CD14-positive monocyte (primary cell): ENCODE data around the gene MORF4L2. TPM values are rescaled to one million over a fixed set of nuclear protein-coding genes. Genes with fewer than 3 reads are reported as not detected.
A peak's percentile ranks its signal among the peaks of the same experiment; 100 is the strongest.
"Not testable (repeated sequence)": the region's sequence is repeated elsewhere in the genome, so short reads cannot be mapped to it uniquely, and the experiment has no call there.

Source experiments
- DNase-seq, 3 donors: peaks; one replicate each; pipeline ENCODE4 v3.0.0-alpha.2; 2011 to 2022
- H2AFZ ChIP-seq: 2 replicates; pipeline ENCODE4 v1.6.0; 2012; ENCODE audit warnings: mild to moderate bottlenecking, low read depth, low read length, inconsistent platforms; ENCODE audit not compliant: insufficient read depth, poor library complexity, severe bottlenecking
- H3K27ac ChIP-seq, 2 donors: 1 replicate in 1 of 2; 2 replicates in 1 of 2; pipeline ENCODE4 v1.5.1; 2012 to 2013; ENCODE audit warnings: low read length in 2 of 2, control low read depth in 1 of 2, inconsistent platforms in 1 of 2, low read depth in 1 of 2, mild to moderate bottlenecking in 1 of 2
- H3K27me3 ChIP-seq, 2 donors: one replicate each; pipeline versions ENCODE4 v1.6.0 to v1.6.1; 2011 to 2013; ENCODE audit warnings: low read length in 2 of 2; ENCODE audit not compliant: control insufficient read depth in 2 of 2, insufficient read depth in 2 of 2
- H3K36me3 ChIP-seq, 2 donors: replicated peaks in 1 of 2; 1 replicate in 1 of 2; 2 replicates in 1 of 2; pipeline versions ENCODE4 v1.5.1 to v1.6.1; 2012 to 2013; ENCODE audit warnings: low read length in 2 of 2, control low read depth in 1 of 2, inconsistent platforms in 1 of 2, mild to moderate bottlenecking in 1 of 2; ENCODE audit not compliant: insufficient read depth in 2 of 2, control insufficient read depth in 1 of 2
- H3K4me1 ChIP-seq, 2 donors: 1 replicate in 1 of 2; 2 replicates in 1 of 2; pipeline versions ENCODE4 v1.5.1 to v1.6.1; 2012 to 2013; ENCODE audit warnings: low read length in 2 of 2, control low read depth in 1 of 2, inconsistent platforms in 1 of 2, mild to moderate bottlenecking in 1 of 2, moderate library complexity in 1 of 2; ENCODE audit not compliant: insufficient read depth in 2 of 2, control insufficient read depth in 1 of 2
- H3K4me2 ChIP-seq: replicated peaks from 2 replicates; pipeline ENCODE3; 2012; ENCODE audit warnings: low read length, moderate library complexity, mild to moderate bottlenecking; ENCODE audit not compliant: poor library complexity, severe bottlenecking; ENCODE audit errors: extremely low read depth
- H3K4me3 ChIP-seq, 3 experiments: fragments of 200-600 bp in 1 of 3; sonication (generic) in 1 of 3; replicated peaks in 1 of 3; 1 replicate in 2 of 3; 2 replicates in 1 of 3; pipeline ENCODE4 v1.5.1; 2011 to 2013; ENCODE audit warnings: low read length in 3 of 3, mild to moderate bottlenecking in 3 of 3, control low read depth in 2 of 3, low read depth in 2 of 3, inconsistent platforms in 1 of 3, moderate library complexity in 1 of 3
- H3K79me2 ChIP-seq: 2 replicates; pipeline ENCODE4 v1.6.0; 2012; ENCODE audit warnings: mild to moderate bottlenecking, control low read depth, inconsistent platforms, low read length, moderate library complexity; ENCODE audit not compliant: insufficient read depth
- H3K9ac ChIP-seq: 2 replicates; pipeline ENCODE4 v1.6.0; 2017; ENCODE audit warnings: low read length, mild to moderate bottlenecking; ENCODE audit not compliant: insufficient read depth, poor library complexity, severe bottlenecking
- H3K9me3 ChIP-seq, 2 donors: replicated peaks in 1 of 2; 1 replicate in 1 of 2; 2 replicates in 1 of 2; pipeline versions ENCODE4 v1.5.1 to v1.6.1; 2012 to 2013; ENCODE audit warnings: low read length in 2 of 2, control low read depth in 1 of 2; ENCODE audit not compliant: control insufficient read depth in 1 of 2, insufficient read depth in 1 of 2
- H4K20me1 ChIP-seq: 2 replicates; pipeline ENCODE4 v1.6.0; 2012; ENCODE audit warnings: mild to moderate bottlenecking, low read length, control low read depth, moderate library complexity; ENCODE audit not compliant: insufficient read depth
- H3K27ac Mint-ChIP-seq, 7 donors: one replicate each; pipeline ENCODE4 v1.8.0; 2020; ENCODE audit warnings: mild to moderate bottlenecking in 7 of 7, mixed read lengths in 7 of 7, moderate library complexity in 6 of 7, inconsistent platforms in 2 of 7
- H3K27me3 Mint-ChIP-seq, 3 donors: one replicate each; pipeline ENCODE4 v1.8.0; 2021 to 2022; ENCODE audit warnings: low read depth in 3 of 3, mild to moderate bottlenecking in 3 of 3, mixed read lengths in 3 of 3, moderate library complexity in 3 of 3, inconsistent platforms in 1 of 3
- H3K36me3 Mint-ChIP-seq, 2 donors: one replicate each; pipeline ENCODE4 v1.8.0; 2020; ENCODE audit warnings: mixed read lengths in 2 of 2, inconsistent platforms in 1 of 2, mild to moderate bottlenecking in 1 of 2
- H3K4me1 Mint-ChIP-seq: one replicate; pipeline ENCODE4 v1.8.0; 2020; ENCODE audit warnings: mild to moderate bottlenecking, mixed read lengths
- H3K4me3 Mint-ChIP-seq, 2 donors: one replicate each; pipeline ENCODE4 v1.8.0; 2020; ENCODE audit warnings: mild to moderate bottlenecking in 2 of 2, mixed read lengths in 2 of 2, moderate library complexity in 1 of 2
- H3K9me3 Mint-ChIP-seq, 7 donors: one replicate each; pipeline ENCODE4 v1.8.0; 2020 to 2022; ENCODE audit warnings: mixed read lengths in 7 of 7, mild to moderate bottlenecking in 6 of 7, moderate library complexity in 6 of 7, inconsistent platforms in 2 of 7
- WGBS: methylation state at CpG from one replicate; pipeline ENCODE4 v1.1.5; 2013; ENCODE audit warnings: missing lambda C conversion rate; ENCODE audit not compliant: insufficient coverage; 5-methylcytosine and 5-hydroxymethylcytosine counted together
- intact Hi-C, 2 donors: fragments of 100-400 bp; cut with micrococcal nuclease; formaldehyde crosslinking; loops; one replicate each; pipeline versions ENCODE4 v1.15.0 to v1.15.1; 2023
- polyA plus RNA-seq, 3 donors: library from polyadenylated mRNA; depleted of rRNA in 1 of 3; unstranded in 2 of 3; stranded (reverse) in 1 of 3; fragments of 300-500 nt in 2 of 3; fragments of >200 nt in 1 of 3; fragmentation: Illumina TruSeq in 2 of 3; gene quantifications; 1 replicate in 2 of 3; 2 replicates in 1 of 3; pipeline ENCODE4 v1.2.3, GENCODE V29; 2012 to 2021
- TF ChIP-seq, protein P1 (sequence below): fragments of 200-600 bp; IDR thresholded peaks from one replicate; pipeline ENCODE4 v1.8.0; 2022; ENCODE audit warnings: antibody characterized with exemption, mild to moderate bottlenecking

Gene MORF4L2
- polyA plus RNA-seq, 3 donors, result 83.5 to 86.4 (median 83.9) TPM

DNA sequence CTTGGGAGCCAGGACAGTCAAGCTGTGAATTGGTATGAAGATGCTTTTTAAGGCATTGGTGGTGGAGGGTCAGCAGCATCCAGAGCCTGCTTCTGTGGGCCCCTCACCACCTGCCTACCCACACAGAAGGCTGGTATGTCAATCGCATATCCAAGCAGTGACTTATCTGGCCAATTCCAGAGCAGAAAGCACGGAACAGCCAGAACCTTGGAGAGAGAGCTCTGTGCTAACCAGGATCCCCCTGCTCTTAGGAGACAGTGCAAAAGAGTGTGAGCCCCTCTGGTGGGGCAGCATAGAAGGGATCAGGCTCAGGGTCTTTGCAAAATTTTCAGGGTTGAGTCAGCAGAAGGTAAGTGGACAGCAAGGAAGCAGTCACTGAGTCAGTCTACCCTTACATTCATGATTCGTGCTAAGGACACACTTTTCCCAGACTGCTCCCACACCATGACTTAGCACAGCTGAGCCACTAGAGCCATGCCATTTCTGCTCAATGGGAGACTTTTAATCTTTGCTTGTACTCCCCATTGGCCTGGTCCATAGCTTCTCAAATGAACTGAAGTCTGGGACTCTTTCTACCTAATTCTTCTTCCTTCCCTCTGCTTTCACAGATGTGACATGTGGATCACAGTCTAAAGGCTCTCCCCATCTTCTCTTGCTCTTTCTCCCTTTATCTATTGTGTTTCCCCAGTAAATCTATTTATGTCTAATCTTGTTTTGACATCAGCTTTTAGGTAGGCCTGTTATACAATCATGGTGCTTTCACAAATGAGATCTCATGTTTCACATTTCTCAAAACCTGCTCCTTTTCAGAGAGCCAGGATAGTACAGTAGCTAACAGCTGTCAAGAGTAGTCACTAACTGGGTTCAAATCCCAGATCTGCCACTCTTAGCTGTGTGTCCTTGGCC is 20.0 kb downstream of the MORF4L2 start:
- no peak overlapping the region for H3K9ac ChIP-seq
- Mint-ChIP-seq H3K27ac (no peak overlapping the region), H3K36me3 (no peaks in the 10 kb centered on the region), H3K4me1 (peaks cover 2% of the 10 kb centered on the region), H3K27me3 (peaks cover 22 to 32% (median 24%) of the 10 kb centered on the region in 3 donors), H3K4me3 (peak overlapping the region in 1 of 2 donors; percentile 46), H3K9me3 (peaks cover 0 to 5% (median 0%) of the 10 kb centered on the region in 7 donors)
- no peaks in the 10 kb centered on the region for H3K4me1 ChIP-seq
- no peak for DNase-seq
- H3K27ac ChIP-seq, result no peak overlapping the region
- no CpG with 5 or more reads among the region's 3 CpGs for WGBS
- H3K27me3 ChIP-seq, result peaks cover 16 to 22% of the 10 kb centered on the region in 2 donors
- TF ChIP-seq, protein P1, sequence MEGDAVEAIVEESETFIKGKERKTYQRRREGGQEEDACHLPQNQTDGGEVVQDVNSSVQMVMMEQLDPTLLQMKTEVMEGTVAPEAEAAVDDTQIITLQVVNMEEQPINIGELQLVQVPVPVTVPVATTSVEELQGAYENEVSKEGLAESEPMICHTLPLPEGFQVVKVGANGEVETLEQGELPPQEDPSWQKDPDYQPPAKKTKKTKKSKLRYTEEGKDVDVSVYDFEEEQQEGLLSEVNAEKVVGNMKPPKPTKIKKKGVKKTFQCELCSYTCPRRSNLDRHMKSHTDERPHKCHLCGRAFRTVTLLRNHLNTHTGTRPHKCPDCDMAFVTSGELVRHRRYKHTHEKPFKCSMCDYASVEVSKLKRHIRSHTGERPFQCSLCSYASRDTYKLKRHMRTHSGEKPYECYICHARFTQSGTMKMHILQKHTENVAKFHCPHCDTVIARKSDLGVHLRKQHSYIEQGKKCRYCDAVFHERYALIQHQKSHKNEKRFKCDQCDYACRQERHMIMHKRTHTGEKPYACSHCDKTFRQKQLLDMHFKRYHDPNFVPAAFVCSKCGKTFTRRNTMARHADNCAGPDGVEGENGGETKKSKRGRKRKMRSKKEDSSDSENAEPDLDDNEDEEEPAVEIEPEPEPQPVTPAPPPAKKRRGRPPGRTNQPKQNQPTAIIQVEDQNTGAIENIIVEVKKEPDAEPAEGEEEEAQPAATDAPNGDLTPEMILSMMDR, result no peak
- intact Hi-C loops, result no loop called here
- no peaks in the 10 kb centered on the region for H4K20me1 ChIP-seq
- H3K9me3 ChIP-seq, result no peaks in the 10 kb centered on the region
- H3K36me3 ChIP-seq, result no peaks in the 10 kb centered on the region
- no peak overlapping the region for H2AFZ ChIP-seq
- no peak overlapping the region for H3K4me3 ChIP-seq
- no peak overlapping the region for H3K4me2 ChIP-seq
- no peaks in the 10 kb centered on the region for H3K79me2 ChIP-seq

DNA sequence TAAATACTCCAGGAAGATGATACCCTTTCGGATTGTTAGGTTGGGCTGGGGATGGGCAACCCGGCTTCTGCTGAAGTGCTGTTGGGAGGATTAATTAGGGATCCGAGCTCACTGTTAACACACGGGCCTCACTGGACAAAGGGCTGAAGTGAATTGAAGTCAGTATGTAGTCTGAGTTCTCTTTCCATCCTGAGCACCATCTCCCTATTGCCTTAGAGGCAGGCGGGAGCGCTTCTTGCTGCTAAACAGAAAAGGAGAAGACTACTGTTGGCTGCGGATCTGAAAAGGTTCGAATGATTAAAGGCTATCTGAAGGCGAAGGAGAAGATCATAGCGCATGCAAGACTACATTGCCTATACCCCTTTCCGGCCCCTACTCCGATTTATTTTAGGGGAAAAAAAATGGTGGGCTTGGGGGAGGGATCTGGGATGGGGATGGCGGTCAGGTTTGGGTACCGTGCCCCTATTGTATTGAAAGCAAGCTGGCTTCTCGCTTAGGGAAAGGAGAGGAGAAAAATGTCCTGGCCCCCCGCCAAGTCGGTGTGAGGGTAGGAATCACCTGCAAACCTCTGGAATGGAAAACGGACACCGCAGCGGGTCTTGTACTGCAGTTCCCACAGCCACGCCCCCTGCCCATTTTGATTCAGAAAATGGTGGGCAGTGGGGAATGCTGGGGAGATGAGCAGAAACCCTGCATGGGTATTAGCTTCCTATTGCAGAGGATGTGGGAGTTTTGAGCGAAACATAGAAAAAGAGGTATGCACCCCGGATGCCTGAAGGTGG is 22.3 kb downstream of the MORF4L2 start:
- no peak overlapping the region for H2AFZ ChIP-seq
- TF ChIP-seq, protein P1, result no peak
- intact Hi-C loops, result no loop called here
- peaks cover 2% of the 10 kb centered on the region for H3K4me1 Mint-ChIP-seq
- H3K9ac ChIP-seq, result no peak overlapping the region
- H3K4me3 Mint-ChIP-seq, result peak overlapping the region; percentile 45 to 63
- H3K4me2 ChIP-seq, result no peak overlapping the region
- peaks cover 16 to 22% of the 10 kb centered on the region in 2 donors for H3K27me3 ChIP-seq
- no peaks in the 10 kb centered on the region for H3K79me2 ChIP-seq
- H4K20me1 ChIP-seq, result no peaks in the 10 kb centered on the region
- no peak for DNase-seq
- H3K9me3 Mint-ChIP-seq, result peaks cover 0 to 5% (median 0%) of the 10 kb centered on the region in 7 donors
- H3K4me1 ChIP-seq, result no peaks in the 10 kb centered on the region
- peaks cover 20 to 36% (median 27%) of the 10 kb centered on the region in 3 donors for H3K27me3 Mint-ChIP-seq
- H3K27ac ChIP-seq, result no peak overlapping the region
- H3K36me3 ChIP-seq, result no peaks in the 10 kb centered on the region
- no peaks in the 10 kb centered on the region for H3K36me3 Mint-ChIP-seq
- WGBS, result 60% methylated on average over 2 of the region's 23 CpGs
- no peak overlapping the region for H3K27ac Mint-ChIP-seq
- H3K4me3 ChIP-seq, result no peak overlapping the region
- H3K9me3 ChIP-seq, result no peaks in the 10 kb centered on the region

DNA sequence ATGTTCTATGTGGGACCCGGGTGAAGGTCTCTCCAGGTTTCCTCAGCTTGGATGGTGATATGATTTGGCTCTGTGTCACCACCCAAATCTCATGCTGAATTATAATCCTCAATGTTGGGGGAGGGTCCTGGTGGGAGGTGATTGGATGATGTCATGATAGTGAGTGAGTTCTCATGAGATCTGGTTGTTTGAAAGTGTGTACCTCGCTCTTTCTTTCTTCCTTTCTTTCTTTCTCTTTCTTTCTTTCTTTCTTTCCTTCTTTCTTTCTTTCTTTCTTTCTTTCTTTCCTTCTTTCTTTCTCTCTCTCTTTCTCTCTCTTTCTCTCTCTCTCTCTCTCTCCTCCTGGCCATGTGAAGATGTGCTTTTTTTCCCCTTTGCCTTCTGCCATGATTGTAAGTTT is 27.0 kb downstream of the MORF4L2 start:
- no CpG with 5 or more reads among the region's 2 CpGs for WGBS
- H3K9me3 Mint-ChIP-seq, intact Hi-C loops, H3K9ac ChIP-seq, H3K36me3 ChIP-seq, H2AFZ ChIP-seq, H3K4me1 Mint-ChIP-seq, DNase-seq, H3K4me1 ChIP-seq, H3K4me3 ChIP-seq, H3K79me2 ChIP-seq, H3K27ac Mint-ChIP-seq, H4K20me1 ChIP-seq, H3K9me3 ChIP-seq, H3K27ac ChIP-seq, H3K4me3 Mint-ChIP-seq, H3K4me2 ChIP-seq, H3K36me3 Mint-ChIP-seq: not testable (repeated sequence)
- peaks cover 15 to 24% (median 17%) of the 10 kb centered on the region in 3 donors for H3K27me3 Mint-ChIP-seq
- peaks cover 16 to 17% of the 10 kb centered on the region in 2 donors for H3K27me3 ChIP-seq
